Inflammatory macrophage treated with lipopolysaccharide for 4 hours (primary cell): ENCODE data around the gene PRPF19.

Experiments used
- DNase-seq: peaks from one replicate; pipeline ENCODE4 v3.0.0-alpha.2; 2020

The PRPF19 gene

DNA sequence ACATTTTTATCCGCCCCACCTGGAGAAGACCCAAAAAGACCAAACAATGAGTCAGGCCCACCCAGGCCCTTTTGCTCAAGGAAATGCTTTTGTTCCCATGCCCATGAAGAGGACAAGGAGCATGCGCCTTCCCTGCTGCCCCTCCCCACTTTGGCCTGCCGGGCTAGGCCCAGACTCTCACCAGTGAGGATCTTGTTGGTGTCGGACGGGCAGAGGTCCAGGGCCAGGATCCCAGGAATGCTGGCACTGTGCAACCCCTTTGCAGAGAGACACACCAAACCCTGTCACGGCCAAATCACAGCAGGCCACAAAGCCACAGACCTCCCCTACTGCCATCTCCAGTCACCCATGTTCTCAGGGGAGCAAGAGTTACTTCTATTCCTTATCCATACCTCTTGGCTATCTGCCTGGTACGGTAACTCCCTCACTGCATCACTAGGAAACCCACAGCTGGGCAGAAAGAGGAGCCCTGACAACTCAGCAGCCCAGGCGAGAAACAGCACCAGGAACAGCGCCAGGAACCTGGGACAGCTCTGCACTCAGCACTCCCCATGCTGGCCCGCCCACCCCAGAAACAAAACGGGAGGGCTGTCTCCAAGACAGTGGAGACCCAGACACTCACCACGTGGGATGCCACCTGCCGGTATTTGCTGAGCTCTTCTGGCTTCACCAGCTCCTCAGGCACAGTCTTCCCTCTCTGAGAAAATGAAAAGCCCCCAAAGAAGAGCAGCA is 5.5 kb downstream of the PRPF19 start:
- no peak for DNase-seq

DNA sequence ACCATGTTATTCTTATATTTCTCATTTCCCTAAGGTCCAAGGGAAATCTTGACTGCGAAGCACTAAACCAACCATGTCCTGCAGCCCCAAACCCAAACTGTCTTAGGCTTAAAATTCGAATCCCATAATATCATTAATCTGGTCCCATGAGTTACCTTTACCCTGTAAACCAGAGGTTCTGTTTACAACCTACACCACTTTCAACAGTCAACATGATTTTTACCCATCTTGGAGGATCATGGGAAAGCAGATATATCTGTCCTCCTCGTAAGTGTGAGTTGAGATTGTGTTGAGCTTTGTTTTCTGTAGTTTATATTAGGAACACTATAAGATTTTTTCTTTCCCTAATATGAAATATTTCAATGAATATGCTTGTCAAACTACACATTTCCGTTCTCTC is 6.4 kb downstream of the PRPF19 start:
- DNase-seq: no peak

DNA sequence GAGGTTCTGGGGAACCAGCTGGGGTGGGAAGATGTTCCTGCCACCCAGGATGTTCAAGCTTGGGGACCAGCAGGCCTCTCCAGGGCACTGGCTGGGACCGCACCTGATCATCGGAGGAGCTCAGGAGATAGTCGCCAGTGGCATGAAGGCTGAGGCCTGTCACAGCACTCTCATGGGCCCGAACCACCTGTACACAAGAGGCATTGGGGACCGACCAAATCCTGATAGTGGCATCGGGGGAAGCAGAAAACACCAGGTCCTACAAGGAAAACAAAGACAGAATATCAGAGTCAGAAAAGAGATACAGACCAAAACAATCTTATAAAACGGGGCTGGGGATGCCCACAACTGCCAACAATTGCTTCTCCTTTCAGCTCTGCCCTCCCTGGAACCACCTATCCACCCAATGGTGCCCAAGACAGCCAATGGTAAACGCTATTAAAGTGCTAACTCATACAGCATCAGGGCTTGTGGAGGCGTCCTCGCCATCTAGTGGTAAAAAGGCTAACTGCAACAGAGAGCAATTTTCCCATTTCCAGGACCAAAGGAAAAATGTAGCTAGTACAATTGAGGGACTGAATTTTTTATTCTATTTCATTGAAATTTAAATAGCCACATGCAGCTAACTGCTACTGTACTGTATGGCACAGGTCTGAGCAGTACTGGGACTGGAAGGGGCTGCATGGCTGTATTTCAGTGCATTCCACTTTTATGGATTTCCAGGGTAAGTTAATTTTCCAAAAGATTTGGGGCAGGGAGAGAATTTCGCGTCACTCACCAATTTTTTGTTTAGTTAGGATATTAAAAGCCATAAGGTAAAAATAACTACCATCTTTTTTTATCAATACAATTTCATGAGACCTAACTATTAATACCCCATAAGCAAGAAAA is 7.1 kb downstream of the PRPF19 start:
- peak; percentile 67 for DNase-seq

DNA sequence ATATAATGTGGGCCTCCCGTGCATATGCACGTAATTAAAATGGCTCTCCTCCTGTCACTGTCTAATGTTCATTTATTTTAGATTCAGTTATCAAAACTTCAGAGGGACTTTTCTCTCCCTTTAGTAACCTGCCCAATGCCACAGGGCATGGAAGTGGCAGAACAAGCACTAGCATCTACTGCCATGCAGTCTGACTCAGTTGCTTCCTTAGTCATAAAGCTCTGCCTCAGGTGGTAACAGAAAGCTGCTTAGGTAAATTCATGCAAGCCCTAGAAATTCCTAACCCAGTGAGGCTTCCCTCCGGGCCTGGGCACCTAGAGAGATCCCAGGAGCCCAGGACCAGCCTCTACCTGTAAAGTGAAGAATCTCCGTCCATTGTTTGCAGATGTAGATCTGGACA is 8.9 kb downstream of the PRPF19 start:
- DNase-seq: no peak

DNA sequence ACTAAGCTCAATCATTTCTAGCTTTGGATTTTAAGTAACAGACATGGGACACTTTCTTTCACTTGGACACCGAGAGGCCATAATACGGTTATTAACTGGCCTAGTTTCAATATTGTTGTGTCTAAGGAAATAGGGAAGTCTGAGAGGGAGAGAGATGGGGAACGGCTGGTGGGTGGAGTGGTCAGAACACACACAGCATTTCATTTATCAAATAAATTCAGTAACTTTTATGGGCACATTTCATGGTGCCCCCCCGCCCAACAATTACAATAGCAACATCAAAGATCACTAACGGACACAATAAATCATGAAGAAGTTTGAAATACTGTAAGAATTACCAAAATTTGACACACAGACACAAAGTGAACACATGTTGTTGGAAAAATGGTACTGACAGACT is 10.7 kb downstream of the PRPF19 start:
- DNase-seq: peak; percentile 44

DNA sequence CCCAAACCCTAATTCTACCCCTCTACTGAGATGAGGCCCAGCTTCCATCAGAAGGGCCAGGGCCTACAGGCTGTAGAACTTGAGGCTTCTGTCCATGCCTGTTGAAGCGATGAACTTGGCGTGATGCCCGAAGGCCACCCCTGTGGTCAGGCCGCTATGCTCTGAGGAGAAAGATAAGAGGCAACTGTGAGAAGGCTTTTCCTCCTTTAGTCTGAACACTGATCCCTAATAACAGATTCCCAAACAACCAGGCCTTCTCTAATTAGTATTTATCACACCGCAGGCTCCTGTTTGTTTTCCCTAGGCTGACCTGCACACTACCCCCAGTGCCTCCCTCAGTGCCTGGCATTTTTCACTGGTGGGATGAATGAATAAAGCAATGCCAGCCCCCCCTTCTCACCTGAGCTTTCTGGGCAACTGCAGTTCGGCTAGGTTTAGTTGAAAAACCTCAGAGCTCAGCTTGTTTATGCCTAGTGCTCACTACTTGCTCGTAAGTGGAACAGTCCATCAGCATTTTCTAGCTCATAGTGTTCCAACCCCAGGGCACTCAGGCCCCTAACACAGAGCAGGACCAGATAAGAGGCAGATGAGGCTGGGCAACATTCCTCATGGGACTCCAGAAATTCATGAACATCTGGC is 15.2 kb downstream of the PRPF19 start:
- no peak for DNase-seq

DNA sequence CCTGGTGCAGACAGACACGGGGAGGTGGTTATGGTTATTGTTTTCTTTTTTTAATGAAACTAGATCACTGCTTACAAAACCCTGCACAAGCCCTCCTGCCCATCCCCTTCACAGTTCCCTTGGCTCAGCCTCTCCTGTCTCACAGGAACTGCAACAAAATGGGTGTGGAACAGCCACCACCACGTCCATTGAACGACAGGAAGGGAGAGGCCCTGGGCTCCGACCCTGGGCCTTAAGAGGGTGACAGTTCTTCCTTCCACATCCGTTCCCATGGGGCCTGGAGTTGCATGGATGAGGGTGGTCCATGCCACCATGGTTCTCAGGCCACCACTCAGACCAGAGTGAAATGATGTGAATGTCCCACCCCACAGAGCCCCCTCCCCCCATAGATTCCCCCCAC is 15.7 kb downstream of the PRPF19 start:
- no peak for DNase-seq

DNA sequence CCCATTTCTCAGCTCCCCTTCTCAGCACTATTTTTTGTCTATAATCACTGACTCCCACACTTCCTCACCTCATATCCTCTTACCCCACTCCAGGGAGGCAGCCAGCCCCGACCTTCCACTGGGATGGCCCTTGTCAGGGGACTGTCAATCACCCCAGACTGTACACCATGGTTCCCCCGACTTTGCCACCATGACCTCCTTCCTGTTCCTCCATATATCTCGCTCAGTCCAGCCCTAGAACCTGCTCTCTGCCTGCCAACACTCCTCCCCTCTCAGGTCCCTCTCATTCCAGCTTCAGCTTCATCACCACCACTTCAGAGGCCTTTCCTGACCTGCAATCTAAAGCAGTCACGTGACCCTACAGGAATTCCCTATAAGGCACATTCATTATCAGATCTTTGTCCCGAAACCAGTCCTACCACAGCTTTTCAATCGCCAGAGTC is 16.5 kb downstream of the PRPF19 start:
- no peak for DNase-seq

DNA sequence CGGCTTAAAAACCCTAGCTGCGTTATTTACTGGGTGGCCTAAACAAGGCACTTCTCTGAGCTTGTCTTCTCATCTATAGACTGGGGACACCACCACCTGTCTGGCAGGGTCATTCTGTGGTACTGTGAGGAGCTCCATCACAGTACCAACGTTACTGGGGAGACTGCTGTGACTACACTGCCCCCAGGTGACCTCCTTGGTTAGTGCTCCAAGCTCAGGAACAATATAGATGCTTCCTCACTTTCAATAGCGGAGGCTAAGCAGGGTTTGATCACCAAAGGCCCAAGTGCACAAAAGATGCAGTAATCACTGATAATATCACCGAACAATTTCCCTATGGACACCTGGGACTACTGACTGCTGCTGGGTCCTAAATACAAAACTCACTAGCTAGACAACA is 18.8 kb downstream of the PRPF19 start:
- peak; percentile 57 for DNase-seq

DNA sequence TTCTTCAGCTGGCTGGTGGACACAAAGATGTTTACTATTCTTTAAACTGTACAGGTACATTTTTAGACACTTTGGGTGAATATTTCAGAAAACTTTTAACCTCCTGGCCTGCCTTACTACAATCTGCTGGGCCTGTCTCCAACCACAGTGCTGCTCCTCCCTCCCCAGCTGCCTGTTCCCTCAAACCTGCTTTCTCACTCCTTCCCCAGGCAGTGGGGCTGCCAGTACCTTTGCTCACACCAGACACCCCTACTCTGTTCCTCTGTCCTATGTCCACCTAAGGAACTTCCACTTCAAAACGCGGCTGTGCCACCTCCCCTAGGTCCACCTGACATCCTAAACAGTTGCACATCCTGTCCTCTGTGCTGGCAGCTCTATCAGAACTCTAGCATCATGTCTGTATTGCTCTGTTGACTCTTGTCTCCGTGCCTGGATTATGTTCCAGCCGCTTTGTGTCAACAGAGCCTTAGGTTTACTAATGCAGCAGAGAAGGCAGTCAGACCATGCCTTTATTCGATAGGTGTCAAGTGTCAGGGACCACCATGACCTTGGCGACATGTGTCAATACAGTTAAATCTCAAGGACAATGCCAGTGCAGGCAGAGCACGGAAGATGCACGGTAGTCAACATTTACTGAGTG is 25.6 kb downstream of the PRPF19 start:
- DNase-seq: no peak

DNA sequence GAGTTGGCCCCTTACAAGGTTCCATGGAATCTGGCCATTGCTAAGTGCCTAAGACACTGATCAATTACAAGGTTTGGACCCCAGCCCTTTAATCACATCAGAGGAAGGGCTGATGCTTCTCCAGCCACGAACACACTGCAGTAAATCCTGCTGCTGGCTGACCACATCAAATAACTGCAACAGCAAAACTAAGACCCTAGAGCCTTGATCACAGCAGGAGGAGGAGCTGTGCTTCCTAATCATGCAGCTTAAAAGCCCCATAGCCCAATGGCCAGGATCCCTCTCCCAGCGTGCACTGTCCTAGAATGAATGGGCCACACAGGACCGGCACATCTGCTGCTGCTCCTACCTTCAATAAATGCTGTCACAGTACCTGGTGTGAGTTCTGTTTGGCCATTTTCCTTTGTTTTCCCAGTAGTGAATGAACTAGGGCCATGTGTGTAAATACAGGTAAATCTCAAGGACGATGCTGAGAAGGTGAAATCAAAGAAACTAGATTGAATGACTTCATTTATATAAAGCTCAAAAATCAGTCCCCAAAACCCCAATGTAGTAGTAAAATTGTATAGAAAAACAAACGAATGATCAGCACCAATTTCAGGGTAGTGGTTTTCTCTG is 26.3 kb downstream of the PRPF19 start:
- DNase-seq: no peak

DNA sequence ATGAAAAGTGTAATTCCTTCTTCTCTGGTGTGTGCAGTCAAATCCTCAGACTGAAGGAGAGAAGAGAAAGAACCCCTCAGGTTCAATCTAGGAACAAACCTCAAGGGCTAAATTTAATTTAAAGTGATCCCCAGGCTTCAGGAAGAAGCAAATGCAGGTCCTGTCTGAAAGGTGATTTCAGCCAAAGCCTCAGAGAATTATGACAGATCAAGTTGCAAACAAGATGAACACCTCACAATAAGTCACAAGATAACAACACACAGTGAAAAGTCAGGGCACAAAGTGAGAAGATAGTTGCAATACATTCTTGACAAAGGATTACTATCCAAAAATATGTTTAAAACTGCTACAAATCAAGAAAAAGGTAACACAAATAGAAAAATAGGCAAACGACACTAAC is 27.3 kb downstream of the PRPF19 start:
- no peak for DNase-seq

DNA sequence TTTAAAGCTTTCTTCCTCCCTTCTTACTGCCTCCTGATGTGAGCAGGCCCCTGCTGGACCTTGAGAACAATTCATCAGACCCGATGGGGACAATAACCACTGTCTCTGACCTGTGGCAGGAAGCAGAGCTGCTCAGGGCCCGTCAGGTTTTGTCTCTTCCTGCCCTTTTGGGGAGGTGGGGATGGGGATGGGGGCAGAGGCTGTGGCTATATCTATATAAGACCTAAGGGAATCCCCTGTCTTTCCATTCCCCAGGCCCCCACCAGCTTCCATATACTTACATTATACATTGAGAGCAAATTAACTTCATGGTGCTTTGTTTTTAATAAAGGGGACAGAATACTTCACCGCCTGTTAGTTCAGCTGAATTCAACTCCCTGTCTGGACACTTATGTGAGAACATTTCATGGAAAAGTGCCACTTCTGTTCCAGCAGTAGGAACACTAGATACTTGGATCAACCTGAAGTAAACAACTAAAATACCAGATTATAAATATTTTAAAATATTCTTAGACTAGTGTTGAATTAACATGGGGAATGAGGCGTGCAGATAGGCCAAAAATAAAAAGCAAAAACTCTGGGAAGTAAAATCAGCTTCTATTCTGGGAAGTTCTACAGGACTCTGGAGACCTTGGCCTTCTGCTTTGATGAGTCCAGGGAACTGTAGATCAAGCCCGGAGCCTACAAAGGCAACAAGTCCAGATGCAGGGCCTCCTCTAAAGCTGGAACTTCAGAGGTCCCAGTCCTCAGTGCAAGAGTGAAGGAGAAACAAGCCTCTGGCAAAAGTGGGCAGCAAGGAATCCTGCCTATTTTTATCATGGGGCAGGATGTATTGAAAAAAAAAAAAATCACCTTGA is 27.9 kb downstream of the PRPF19 start:
- DNase-seq: no peak

DNA sequence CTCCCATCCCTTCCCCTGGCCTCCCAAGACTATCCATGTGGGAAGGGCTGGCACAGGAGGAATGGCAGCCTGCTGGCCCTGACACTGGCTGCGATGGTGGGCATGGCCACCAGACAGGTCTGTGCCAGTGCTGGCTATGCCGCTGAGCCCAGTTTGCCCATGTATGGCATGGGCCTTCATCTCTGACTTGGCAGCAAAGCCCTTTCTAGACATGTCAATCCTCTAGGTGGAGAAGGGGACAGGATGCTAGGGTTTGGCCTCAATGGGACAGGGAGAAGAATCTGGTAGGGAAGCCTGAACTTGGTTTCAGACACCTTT is 30.3 kb downstream of the PRPF19 start:
- DNase-seq: no peak

DNA sequence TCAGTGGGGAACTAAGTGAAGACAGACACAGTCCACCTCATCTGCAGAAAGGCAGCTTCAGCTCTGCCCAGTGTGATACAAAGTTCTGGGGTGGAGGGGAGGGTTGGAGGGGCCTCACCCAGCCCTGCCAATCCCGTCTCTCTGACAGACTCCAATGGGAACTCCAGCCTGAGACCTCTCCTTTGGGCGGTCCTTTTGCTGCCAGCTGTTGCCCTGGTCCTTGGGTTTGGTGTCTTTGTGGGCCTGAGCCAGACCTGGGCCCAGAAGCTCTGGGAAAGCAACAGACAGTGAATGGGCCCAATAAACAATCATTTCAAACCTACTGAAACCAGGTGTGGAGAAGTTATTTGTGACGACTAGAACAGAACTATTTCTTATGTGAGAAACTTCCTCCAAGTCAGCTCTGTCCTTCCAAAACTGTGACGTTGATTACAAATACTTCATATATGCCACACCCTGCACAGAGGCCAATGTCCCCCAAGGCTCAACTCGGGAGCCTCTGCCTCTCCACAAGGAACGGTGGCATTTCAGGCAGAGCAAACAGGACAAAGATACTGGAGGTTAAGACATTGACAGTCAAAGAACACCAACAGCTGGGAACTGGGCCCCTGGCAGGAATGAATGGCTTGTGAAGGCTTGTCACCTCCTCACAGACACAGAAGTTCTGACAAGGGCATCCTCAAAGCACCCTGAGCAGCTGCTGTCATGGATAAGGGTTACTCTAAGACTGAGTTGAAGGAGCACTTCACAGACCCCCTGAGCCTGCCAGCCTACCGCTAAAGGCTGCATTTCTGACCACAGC is 30.8 kb downstream of the PRPF19 start:
- DNase-seq: no peak

DNA sequence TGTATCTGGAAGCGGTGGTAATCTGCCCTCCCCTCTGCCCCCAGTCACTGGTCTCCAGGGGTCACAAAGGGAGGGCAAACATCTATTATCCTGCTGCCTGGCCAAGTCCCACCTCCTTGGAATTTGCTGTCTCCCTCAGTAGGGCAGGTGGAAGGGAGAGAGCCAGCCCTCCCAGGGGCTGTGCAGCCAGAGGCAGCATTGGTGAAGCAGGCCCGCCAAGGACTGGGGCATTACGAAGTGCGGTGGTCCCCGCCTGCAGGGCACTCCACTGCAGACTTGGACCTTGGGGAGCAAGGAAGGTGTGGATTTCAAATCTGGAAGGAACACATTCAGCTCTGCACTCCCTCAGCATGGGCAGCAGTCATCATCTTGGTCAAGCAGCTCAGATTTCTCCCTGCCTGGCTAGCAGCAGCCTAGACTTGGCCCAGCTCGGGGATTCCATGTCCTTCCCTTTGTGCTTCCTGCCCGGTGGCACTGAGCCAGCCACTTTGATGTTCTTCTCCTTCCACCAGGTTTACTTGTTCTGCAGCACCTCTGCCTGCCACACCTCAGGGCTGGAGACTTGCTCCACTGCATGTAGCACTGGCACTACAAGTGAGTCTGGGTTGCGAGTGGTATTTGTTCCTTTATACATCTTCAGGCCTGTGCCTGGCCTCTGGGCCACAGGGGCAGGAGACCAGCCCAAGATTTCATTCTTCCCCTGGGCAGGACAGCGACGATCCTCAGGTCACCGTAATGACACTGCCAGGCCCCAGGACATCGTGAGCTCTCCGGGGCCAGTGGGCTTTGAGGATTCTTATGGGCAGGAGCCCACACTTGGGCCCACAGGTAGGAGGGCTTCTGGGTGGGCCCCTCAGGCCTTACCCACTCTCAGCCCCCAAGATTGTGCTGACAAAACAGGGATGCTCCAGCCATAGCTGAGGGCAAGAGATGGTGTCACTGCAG is 31.7 kb downstream of the PRPF19 start:
- DNase-seq: no peak

DNA sequence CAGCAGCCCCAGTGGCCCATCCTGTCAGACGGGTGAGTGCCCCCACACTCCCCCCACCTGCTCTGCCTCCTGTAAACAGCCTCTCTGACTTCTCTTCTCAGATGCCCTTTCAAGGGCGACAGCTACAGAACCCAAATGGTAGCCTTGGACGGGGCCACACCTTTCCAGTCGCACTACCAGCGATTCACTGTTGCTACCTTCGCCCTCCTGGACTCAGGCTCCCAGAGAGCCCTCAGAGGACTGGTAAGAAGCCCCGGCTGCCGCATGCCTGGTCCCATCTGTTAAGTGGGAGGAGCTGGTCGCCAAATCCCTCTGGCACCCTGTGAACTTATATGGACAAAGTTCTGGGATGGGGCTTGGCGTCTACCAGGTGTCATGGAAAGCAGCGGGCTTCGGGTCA is 32.9 kb downstream of the PRPF19 start:
- no peak for DNase-seq

DNA sequence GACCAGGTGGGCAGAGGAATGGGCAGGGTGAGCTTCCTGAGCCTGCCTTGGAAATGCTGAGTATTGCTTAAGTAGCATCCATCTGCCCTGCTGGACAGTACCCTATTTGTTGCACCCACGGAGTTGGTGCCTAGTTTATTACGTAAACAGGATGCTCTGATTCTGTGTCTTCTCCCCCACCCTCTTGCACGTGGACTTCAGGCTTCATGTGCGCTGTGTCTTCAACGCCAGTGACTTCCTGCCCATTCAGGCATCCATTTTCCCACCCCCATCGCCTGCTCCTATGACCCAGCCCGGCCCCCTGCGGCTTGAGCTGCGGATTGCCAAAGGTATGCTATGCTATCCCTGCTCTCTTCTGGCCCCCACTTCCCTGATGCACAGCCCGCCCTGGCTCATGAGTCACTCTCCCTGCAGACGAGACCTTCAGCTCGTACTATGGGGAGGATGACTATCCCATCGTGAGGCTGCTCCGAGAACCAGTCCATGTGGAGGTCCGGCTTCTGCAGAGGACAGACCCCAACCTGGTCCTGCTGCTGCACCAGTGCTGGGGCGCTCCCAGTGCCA is 33.3 kb downstream of the PRPF19 start:
- DNase-seq: peak; percentile 45

DNA sequence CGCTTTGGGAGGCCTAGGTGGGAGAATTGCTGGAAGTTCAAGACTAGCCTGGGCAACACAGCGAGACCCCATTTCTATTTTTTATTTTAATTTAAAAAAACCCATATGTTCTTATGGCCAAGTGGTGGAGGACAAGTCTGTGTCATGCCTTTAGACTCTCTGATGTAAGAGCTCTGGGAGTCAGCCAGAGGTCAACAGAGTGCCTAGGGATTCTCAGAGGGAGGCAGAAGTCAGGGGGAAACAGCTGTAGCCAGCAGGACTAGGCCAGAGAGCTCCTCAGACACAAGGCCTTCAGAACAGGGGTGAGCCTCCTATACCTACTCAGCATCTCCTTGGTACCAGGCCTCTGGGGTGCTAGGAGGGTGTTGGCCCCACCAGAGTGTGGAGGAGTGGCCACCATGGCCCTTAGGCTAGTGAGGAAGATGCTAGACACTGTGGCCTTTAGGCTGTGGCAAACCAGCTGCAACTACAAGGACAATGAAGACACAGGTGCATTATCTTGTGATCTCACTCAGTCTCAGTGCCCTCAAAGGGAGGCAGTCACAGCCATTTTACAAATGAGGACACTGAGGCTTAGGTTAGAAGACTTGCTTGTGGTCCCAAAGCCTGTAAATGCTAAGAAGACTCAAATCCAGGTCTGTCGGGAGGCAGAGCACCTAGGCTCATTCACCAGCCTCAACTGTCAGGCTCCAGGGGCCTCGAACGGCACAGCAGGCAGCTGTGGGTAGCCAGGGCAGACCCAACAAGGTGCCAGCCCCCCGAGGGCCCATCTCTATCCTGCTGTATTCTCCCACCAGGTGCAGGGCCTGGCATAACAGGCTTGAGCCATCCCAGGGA is 34.0 kb downstream of the PRPF19 start:
- peak; percentile 19 for DNase-seq
